Urothelium cell line (cell line): ENCODE measurements around the gene GOLGA6L2.
A peak's percentile ranks its signal among the peaks of the same experiment; 100 is the strongest.
"Not testable (repeated sequence)": the region's sequence is repeated elsewhere in the genome, so short reads cannot be mapped to it uniquely, and the experiment has no call there.

ENCODE experiments used
- DNase-seq: peaks from one replicate; pipeline ENCODE4 v3.0.0; 2011; ENCODE audit warnings: low spot score, mixed read lengths
- FAIRE-seq: peaks from 2 replicates; lab custom pipeline; 2011; peaks lifted over from hg19 to GRCh38; lab: Jason Lieb, UNC

The GOLGA6L2 gene

DNA sequence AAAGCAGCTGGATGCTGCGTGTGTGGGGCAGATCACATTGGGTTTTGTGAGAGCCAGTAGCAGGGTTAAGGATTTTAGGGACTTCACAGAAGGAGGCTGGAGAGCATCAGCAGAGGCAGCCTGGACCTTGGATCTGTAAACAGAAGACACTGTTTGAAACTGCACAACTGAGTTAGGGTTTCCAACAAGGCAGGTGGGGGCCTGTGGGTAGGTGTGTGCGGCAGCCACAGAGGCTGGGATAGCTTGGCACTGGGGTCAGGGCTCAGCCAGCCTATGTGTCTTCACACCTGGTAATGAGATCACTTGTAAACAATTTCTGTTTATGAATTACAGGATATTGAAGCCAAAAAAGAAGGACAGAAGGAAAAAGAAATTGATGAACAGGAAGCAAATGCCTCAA is 12.3 kb downstream of the GOLGA6L2 start:
- not testable (repeated sequence) for FAIRE-seq, DNase-seq

- not testable (repeated sequence) for FAIRE-seq, DNase-seq
Observed at GRCh38 chr15:23425327-23425726, 21.7 kb downstream of the GOLGA6L2 start.

DNA sequence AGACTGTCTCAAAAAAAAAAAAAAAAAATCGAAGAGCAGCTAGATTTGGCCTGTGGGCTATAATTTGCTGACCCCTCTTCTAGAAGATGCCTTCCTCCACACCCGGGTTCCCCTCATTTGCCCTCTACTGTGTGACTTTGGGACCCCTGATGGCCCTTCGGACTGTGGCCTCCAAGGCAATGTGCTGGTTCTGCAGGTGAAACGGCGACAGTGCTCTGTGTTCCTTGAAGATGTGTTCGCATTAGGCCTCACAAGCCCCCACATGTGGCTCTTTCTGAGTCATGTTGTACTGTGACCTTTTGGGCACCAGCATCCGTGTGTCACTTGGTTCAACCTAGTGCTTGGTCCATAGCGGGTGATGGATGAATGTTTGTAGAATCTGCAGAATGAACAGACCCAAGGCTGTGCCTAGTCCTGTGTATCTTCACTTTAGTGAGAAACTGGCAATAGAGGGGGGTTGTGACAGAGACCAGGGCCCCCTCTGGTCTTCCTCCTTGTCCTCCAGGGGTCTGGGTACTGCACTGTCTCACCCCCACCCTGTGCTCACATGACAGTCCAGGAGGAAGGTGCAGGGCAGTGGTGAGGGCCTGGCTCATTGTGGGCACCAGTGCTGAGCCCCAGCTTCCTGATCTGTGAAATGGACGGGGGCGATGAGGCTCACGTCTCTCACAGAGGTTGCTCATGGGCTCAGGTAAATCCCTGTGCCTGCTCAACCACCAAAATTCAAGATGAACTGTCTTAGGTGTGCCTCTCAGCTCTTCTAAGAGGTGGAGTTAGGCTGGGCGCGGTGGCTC is 22.7 kb downstream of the GOLGA6L2 start:
- FAIRE-seq: no peak
- no peak for DNase-seq

DNA sequence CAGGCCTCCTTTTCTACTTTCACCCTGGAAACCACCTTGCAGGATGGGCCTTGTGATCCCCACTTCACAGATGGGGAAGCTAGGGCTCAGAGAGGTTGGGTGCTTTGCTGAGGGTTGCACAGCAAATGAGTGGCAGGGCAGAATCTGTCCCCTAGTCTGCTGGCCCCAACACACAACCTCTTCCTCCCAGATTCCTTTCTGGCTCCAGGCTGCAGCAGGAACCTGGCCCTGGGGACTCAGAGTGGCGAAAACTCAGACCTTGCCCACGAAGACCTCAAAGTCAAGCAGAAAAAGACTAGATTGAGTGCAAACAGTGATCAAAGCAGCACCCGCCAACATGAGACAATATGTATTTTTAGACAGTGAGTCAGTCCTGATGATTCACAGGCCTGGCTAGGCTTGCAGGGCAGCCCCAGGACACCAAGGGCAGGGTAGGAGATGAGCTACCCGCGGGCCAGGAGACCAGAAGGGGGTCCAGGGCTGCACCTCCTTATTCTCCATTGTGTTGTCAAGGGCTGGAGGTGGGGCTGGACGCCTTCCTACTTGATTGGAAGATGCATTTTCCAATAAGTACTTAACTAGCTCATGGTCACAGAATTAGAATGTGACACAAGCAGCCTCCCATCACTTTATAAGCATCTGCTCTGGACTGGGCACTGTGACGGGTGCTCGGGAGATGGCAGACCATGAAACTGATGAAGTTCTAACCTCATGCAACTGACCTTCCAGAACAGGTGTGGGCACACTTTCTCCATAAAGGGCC is 23.9 kb downstream of the GOLGA6L2 start:
- FAIRE-seq (peak; percentile 99), DNase-seq (peak; percentile 60)

DNA sequence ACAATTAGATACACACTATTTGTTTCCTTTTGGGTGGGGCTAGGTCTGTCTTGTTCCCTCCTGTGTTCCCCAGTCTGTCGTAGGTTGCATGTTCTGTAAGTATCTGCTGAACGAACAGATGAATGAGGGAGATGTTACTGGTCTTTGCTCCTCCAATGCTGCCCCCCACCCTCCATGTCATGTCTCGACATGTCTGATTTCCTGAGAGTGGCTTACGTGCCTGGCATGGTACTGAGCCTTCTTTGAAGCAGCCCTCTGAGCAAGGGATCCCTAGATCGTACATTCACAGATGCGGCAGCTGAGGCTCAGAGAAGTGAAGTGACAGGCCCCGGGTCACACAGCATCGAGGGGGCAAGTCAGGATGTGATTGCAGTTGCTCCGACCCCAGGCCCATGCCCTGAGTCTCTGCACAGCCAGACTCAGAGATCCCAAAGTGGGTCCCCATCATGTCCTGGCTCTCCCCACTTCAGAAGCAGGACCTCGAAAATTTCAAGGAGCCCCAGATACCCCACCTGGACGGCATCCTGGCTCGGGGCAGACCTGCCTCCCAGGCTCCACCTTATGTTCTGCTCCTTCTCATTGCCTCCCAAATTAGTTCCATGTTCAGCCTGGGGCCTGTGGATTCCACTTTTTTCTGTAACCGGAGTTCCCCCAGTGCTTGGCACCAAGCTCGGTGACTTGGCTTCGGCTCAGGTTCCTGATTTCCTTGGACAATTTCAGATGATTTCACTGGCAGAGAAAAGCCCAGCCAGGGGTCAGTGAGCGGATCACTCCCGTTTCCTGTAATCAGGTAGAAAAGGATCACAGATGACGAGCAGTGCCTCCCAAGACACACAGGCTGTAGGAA is 24.7 kb downstream of the GOLGA6L2 start:
- DNase-seq: peak; percentile 23
- no peak for FAIRE-seq

GRCh38 chr15:23420806-23421575 is 26.1 kb downstream of the GOLGA6L2 start:
- FAIRE-seq (no peak), DNase-seq (peak; percentile 43)

- FAIRE-seq (no peak), DNase-seq (no peak)
Observed at GRCh38 chr15:23416349-23417276, 30.4 kb downstream of the GOLGA6L2 start.

- FAIRE-seq: peak; percentile 5
Observed at GRCh38 chr15:23415866-23416265, 31.2 kb downstream of the GOLGA6L2 start.

GRCh38 chr15:23415321-23415865 is 31.6 kb downstream of the GOLGA6L2 start:
- no peak for FAIRE-seq
- no peak for DNase-seq

More at GRCh38 chr15:23415866-23416265, 31.2 kb downstream of the GOLGA6L2 start:
- not testable (repeated sequence) for DNase-seq

- not testable (repeated sequence) for DNase-seq, FAIRE-seq
Observed at GRCh38 chr15:23412881-23413600, 34.0 kb downstream of the GOLGA6L2 start.

- no peak for FAIRE-seq
- DNase-seq: no peak
Observed at GRCh38 chr15:23411841-23412240, 35.2 kb downstream of the GOLGA6L2 start.

DNA sequence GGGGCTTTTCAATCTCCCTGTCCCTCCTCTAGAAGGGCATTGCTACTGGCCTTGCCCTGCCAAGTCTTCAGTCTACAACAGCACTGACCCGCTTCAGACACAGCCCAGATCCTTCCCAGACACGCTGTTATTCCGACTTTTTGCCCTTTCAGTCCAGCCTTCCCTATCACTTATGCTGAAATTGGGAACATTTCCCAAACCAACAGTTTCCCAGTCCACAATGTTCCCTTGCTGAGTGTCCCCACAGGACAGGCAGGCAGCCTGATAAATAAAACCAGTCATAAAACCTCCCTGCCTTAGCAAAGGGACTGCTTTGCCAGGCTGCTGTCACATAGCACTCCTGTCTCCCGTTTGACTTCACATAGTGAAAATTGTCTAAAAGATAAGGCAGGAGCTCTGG is 43.5 kb downstream of the GOLGA6L2 start:
- FAIRE-seq (no peak), DNase-seq (no peak)

DNA sequence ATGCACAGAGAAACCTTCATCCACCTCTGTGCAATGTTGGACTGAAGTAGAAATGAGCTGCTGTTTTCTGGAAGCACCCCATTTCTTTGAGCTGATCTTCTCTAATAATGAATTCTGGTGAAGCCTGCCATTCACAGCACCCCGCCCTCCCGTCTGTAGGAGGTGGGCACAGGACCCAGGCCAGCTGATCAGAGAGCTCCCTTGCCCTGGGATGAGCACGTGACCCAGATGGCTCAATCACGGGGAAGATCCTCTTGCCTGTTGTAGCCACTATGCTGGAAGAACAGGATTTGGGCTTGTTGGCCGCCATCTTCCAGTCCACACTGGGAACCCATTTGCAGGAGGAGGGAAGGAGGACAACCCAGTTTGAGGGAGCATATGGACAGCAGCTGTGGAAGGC is 44.5 kb downstream of the GOLGA6L2 start:
- no peak for DNase-seq

GRCh38 chr15:23402140-23402539 is 44.9 kb downstream of the GOLGA6L2 start:
- DNase-seq: no peak
- FAIRE-seq: no peak

More for the DNA sequence above, 44.5 kb downstream of the GOLGA6L2 start:
- FAIRE-seq: no peak

DNA sequence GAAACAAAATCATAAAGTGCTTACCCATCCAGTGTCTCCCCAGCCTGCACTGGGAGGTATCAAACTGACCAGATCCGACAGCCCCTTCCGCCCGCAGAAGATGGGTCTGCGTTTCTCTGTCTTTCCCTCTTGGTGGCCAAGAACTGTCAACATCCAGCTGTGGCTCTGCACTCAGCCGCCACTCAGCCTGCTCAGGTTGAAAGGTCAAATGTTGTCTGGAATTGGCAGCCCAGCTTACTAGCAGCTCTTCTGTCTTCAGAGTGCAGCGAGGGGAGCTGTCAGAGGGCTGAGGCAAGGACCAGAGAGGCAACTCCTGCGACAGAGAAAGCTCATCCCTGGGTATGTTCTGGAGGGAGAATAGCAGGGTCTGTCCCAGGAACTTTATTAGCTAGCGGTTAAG is 45.4 kb downstream of the GOLGA6L2 start:
- DNase-seq (no peak), FAIRE-seq (no peak)

DNA sequence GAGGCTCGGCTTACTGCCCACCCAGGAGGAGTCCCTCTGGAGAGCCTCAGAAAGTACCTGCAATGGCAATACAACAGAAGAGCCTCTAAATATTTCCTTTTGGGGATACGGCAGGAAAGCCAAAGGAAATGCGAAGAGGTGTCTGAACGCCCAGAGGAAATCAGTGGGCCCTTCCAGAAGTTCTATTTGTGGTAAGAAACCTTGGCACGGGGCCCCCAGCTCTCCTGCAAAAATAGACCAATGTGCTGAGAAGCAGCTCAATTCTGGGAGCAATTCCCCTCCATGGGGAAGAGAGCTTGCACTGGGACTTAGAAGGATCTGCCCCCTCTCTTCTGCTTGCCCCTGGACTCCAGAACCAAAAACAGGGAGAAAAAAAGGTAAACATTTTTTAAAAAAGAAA is 47.8 kb downstream of the GOLGA6L2 start:
- DNase-seq, FAIRE-seq: not testable (repeated sequence)

DNA sequence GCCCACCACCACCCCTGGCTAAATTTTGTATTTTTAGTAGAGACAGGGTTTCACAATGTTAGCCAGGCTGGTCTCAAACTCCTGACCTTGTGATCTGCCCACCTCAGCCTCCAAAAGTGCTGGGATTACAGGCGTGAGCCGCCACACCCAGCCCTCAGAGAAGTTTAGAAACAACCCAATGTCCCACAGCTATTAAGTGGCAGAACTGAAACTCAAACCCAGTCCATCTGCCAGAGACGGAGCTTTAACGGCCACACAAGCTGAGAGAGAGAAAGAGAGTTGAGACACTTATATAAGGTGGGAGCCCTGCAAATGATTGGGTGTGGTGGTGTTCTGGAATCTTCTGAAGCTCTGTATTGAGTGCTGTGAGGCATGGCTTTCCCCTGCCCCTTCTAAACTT is 48.7 kb downstream of the GOLGA6L2 start:
- DNase-seq: not testable (repeated sequence)
- FAIRE-seq: peak; percentile 74

- DNase-seq (no peak), FAIRE-seq (no peak)
Observed at GRCh38 chr15:23397779-23398178, 49.3 kb downstream of the GOLGA6L2 start.
